ENCODE data around the gene ALDH3A2.
A peak's percentile ranks its signal among the peaks of the same experiment; 100 is the strongest.

Gene ALDH3A2

DNA sequence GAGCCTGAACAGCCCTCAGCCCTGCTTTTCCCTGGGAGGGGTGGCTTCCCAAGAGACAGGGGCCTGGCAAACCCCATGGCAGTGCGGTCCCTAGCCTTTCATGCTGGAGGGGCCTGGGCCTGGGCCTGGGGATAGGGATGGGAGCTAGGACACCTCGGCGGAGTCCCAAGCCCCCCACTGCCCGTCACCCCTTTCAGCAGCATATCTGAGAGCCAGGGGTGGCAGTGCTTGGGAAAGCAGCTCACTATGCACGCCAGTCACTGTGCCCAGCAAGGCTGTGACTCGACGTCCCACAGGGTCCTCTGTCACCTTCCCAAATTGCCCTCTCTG is 68.4 kb downstream of the ALDH3A2 start:
- no peak for DNase-seq

DNA sequence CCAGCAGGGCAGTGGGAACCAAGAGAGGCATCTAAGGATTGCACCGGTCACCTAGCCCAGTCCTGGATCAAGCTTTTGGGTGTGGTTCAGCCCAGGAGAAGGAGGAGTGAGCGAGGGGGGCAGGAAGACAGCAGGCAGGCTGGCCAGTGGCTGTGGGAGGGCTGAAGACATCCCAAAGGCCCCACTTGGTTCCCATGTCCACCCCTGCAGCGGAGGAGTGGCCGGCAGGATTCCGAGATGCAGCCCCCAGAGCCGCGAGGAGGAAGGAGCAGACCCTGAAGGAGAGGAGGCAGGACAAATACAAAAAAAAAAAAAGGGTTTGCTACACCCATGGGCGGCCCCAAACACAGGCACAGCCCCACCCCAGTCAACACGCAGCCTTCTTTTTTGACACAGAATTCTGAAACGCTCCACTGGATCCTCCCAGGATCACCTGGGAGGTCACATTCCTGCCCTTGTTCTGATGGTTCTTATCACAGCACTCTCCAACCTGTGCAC is 68.9 kb downstream of the ALDH3A2 start:
- DNase-seq, result no peak

DNA sequence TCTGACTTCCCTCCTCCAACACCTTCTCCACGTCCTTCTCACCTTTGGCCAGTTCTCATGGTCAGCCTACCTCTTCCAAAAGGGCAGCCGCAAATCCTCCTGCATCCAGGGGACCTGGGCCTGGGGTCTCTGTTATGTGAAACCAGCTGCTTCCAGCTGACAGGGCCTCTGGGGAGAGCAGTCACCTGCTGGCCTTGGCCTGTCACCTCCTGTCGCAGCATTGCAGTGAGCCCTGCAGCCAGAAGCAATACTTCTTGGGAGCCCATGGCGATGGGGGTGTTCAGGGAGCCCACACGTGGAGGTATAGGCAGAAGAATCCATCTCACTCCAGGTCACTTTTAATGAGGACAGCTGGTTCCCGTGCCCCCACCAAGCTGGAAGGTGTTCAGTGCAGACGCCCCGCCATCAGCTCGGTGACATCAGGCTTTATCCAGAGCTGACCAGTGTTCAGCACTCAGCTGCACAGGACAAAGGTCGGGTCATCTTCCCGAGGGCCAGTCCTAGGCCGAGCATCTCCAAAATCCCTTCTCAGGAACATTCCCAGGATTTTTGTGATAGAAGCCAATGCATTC is 69.6 kb downstream of the ALDH3A2 start:
- no peak for DNase-seq

DNA sequence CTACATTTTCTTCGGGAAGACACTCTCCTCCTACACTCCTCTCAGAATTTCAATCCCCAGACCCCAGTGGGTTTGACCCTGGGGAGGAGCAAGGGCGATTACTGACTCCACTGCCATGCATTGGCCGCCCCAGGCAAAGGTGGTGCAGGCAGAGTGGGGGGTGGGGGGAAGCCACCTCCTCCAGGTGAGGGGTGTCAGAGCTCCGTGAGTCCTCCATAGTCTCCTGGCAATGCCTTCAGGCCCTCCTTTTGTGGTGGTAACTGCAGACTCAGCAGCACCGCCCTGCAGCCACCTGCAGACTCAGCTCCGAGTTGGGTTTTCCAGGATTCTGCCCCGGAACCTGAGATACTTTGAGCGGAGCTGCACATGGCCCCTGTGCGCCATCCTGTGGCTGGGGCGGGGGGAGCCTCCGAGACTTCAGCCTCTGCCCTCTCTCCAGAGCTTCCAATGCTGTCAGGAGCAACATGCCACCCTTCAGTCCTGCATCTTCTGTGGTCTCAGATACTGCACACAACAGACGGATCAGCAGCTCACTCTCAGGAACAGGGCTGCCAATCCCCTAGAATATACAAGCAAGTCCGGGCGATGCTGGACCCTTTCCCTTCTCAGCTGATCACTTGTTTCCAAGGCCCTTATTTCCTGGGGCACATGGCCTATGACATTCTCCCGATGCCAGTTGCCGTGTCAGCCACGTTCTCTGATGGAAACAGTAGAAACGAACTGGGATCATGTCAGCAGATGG is 70.2 kb downstream of the ALDH3A2 start:
- no peak for DNase-seq

DNA sequence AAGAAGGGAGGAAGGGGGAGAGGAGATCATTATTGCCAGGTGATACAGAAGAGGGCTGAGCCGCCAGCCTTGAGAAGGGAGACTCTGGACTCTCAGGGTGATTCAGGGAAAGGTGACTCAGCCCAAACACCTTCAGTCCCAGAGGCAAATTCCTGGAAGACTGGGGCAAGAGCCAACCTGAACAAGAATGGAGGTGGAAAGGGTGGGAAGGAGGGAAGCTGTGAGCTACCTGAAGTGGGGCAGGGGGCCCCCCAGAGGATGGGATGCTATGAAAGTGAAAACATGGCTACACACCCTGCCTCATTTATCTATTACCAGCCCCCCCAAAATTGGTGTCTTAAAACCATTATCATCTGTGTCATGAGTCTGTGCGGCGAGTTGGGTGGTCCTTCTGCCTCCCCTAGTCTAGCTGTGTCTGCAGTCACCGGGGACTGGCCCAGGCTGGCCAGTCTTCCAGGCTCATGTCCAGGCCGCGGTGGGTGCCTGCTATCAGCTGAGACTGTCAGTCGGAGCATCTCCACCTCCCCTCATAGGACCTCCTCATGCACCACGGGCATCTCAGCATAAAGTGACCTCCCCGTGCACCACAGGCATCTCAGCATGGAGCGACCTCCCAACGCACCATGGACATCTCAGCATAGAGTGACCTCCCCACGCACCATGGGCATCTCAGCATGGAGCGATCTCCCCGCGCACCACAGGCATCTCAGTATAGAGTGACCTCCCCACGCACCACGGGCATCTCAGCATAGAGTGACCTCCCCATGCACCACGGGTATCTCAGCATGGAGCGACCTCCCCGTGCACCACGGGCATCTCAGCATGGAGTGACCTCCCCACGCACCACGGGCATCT is 71.0 kb downstream of the ALDH3A2 start:
- no peak for DNase-seq

DNA sequence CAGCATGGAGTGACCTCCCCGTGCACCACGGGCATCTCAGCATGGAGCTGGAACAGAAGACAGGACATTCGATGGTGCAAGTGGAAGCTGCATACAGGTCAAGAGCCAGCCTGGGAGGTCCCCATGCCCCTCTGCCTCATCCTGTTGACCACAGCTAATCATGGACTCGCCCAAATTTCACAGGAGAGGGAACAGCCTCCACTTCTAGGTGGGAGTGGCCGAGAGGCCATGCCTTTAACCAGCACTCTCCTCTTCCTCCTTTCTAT is 71.6 kb downstream of the ALDH3A2 start:
- DNase-seq, result no peak

DNA sequence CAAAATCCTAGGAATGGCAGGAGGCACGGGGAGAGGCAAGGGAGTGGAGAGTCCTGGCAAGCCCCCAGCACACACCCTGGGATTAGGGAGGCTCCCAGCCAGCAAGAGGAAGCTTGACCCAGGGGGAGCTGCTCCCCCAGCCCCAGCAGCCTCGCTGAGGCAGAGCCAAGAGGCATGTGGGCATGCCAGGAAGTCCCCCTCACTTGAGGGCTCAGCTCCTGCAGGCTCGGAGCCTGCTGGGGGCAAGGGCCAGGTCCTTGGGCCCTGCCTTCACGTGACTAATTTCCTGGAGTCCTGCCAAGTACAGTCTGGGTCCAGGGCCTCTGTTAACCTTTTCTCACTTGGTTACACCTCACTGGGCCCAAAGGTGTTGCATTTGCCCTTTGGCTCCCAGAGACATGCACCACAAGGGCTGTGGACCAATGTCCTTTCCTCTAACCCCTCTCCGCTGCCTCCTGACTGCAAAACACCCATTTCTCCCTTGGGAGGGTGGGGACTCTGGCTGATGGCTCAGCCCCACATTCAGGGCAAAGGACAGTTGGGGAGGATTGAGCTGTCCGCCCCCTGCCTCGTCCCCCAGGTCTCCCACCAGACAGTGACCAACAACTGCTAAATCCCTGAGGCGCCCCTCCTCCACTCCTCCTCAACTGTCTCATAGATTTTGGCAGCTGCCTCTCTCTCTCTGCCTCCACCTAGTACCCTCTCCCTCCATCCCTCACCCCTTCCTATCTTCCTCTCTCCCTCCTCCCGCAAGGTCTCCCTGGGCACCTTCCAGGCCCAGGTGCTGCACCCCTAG is 72.3 kb downstream of the ALDH3A2 start:
- DNase-seq, result peak; percentile 83

DNA sequence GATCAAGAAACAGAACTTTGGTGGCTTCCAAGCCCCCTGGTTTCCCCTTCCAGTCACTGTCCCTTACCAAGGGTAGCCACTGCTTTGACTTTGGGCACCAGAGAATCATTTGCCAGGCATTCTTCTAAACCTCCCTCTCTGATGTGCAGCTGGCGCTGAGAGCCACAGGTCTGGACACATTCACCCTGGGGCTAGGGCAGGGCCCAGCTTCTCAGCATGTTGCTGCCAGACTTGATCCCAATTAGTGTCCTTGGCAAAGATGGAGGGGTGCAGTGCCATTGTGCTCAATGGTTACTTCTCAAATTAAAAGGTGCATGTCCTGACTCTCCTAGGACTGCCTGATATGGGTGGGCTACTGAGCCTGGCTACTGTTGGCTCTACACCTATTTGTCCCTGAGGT is 75.4 kb downstream of the ALDH3A2 start:
- no peak for DNase-seq

DNA sequence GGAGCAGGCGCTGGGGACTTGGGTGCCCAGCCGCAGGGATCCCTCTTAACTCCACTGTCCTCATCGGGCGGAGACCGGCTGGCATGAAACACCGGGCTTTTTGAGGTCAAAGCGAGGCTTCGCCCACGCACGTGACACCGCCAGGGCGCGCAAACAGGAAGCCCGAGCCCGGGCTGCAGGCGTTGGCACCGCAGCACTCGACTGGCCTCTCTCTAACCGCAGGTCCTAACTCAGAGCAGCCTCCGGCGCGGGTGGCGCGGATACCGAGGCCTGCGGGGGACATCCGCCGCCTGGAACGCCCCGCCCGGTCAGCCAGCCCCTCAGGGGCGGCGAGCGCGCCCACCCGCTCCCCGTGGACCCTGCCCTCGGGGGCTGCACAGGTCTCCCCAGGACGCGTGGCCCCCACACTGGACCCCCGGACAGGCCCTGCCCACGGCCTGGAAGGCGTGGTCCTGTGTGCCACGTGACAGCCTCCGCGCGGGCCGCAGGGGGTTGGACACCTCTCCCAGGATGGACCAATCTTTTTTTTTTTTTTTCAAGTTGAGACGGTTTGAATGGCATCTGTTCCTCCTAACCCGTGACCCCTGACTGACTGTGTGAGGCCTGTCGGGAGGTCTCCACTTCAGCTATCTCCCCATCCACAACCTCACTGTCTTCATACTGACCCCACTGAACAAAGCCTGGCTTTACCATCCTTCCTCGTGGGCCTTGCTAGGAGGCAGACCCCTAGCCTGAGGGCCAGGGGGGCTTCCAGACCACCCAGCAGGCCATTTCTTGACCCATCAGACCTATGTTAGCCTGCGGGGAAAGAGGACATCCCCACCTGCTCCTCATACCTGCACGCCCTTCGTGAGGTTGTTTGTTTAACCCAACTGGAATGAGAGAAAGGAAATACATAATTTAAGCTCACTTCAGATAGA is 76.2 kb downstream of the ALDH3A2 start:
- DNase-seq, result no peak

DNA sequence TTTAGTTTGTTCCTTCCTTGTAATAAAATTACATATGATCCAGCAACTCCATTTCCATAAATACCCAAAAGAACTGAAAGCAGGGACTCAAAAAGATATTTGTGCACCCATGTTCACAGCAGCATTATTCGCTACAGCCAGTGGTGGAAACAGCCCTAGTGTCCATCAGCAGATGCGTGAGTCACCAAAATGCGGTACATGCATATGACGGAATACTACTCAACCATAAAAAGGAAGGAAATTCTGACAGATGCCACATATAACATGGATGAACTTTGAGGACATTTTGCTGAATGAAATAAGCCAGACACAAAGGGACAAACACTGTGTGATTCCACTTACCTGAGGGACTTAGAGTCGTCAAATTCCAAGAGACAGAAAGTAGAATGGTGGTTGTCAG is 76.9 kb downstream of the ALDH3A2 start:
- DNase-seq, result no peak

DNA sequence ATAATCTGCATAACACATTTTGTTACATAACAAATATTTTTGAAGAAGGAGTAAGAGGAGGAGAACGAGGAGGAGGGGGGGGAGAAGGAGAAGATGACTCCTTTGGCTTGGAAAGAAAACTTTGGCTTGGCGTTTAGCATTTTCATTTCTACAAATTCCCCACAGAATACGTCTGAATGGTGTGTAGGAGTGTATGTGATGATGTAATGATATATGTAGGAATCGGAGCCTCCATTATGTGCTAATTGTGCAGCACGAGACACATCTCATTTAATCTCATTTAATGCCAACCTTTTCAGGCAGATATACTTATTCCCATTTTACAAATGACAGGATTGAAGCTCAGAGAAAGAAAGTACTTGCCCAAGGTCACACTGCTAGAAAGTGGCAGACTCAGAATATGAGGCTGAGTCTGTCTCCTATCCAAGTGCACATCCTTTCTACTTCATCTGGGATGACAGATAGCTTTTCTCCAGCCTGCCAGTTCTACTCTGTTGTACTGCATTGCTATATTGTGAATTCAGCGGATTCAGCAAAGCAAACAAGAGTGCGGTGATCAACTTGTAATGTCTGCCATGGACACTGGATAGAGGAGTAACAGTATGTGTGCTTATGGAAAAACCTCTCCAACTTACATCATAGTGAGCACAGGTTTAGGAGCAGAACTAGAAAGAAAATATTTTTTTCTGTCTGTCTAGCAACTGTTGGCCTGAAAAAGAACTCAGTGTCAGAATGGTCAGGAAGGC is 78.3 kb downstream of the ALDH3A2 start:
- DNase-seq, result no peak
